Measurements from ENCODE around the gene RGS2.

- TF ChIP-seq CTCF (IDR thresholded peaks at IDR 0.05) = no peak
- TF ChIP-seq POLR2A (IDR thresholded peaks at IDR 0.05) = no peak
Observed at GRCh38 chr1:192849442-192849841, 40.6 kb downstream of the RGS2 start.
